WTC11 (cell line): ENCODE results near the gene GNGT2.

Source experiments
- ATF3 ChIP-seq: sonication (generic); formaldehyde crosslinking; conservative IDR thresholded peaks from 2 replicates; pipeline ENCODE4 v1.8.1; 2022; ENCODE audit warnings: mild to moderate bottlenecking, missing genetic modification reagents
- CBFB ChIP-seq: sonication (generic); formaldehyde crosslinking; IDR thresholded peaks from 2 replicates; pipeline ENCODE4 v1.8.1; 2022; ENCODE audit warnings: mild to moderate bottlenecking, low read depth, missing genetic modification reagents
- CREM ChIP-seq: sonication (generic); formaldehyde crosslinking; IDR thresholded peaks from 2 replicates; pipeline ENCODE4 v1.8.1; 2022; ENCODE audit warnings: mild to moderate bottlenecking, missing genetic modification reagents, moderate library complexity
- NFE2L1 ChIP-seq: sonication (generic); formaldehyde crosslinking; IDR thresholded peaks from 2 replicates; pipeline ENCODE4 v1.8.1; 2023; ENCODE audit warnings: missing genetic modification reagents
- SP1 ChIP-seq: sonication (generic); formaldehyde crosslinking; conservative IDR thresholded peaks from 2 replicates; pipeline ENCODE4 v1.8.1; 2022; ENCODE audit warnings: missing genetic modification reagents
- TP53 ChIP-seq: sonication (generic); formaldehyde crosslinking; IDR thresholded peaks from 2 replicates; pipeline ENCODE4 v1.8.1; 2023; ENCODE audit warnings: mild to moderate bottlenecking, missing genetic modification reagents

GRCh38 chr17:49165143-49165542 lies 45.2 kb downstream of the GNGT2 start:
- TF ChIP-seq CBFB (CRISPR knock-in tag) (no peak), CREM (no peak), ATF3 (no peak), SP1 (CRISPR knock-in tag) (no peak), NFE2L1 (no peak), TP53 (no peak)
